NOMO-1 treated with DMSO at 0.1 percent for 48 hours (cell line): ENCODE results near the gene HSP90B1.

Source experiments
- DNase-seq: peaks from one replicate; lab custom pipeline; 2025; ENCODE audit not compliant: unreplicated experiment; lab: John Stamatoyannopoulos, UW

The HSP90B1 gene

GRCh38 chr12:103969391-103969790 is 39.2 kb downstream of the HSP90B1 start:
- no peak for DNase-seq

- DNase-seq: no peak
These were observed 43.7 kb downstream of the HSP90B1 start for GRCh38 chr12:103973909-103974308.

- DNase-seq: no peak
These were observed 45.2 kb downstream of the HSP90B1 start for GRCh38 chr12:103975368-103975767.

DNA sequence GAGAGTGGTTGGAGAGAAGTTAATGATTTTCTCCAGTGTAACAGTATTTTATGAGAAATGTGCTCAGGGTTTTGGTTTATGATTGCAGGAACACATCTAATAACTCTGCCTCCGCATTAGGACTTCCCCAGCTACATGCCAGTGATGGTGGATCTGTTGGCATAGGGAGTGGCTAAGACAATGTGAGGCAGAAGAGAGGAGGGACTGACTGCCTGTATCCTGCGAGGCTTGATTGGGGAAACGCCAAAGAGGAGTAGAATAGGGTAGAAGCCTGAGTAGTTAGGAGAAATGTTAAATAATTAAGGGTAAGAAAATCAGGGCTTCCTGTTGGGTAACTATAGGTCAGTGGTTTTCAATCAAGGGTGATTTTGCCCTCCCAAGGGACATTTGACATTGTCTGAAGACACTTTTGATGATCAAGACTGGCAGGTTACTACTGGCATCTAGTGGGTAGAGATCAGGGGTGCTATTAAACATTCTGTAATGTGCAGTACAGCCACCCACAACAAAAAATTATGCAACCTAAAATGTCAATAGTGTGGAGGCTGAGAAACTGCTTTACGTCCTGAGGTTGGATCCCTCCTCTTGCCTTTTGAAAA is 48.3 kb downstream of the HSP90B1 start:
- no peak for DNase-seq

- DNase-seq: no peak
These were observed 56.6 kb downstream of the HSP90B1 start for GRCh38 chr12:103986829-103987228.

DNA sequence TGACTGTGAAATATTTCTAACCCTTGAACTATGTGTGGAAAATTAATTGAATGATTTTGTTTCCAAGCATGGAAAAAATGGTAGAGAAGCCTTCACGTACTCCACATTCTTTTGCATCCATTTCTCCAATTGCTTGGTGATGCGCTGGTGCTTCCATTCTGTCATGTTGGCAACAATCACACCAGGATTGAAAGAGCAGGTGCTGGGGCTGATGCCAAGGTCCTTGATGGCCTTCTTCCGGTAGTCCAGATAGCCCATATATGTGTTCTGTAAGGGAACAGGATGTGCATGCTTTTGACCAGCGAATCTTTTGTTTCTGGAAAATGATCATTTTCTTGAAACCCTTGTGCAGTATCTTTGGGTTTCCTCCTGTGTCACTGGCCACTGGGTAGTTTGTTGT is 64.0 kb downstream of the HSP90B1 start:
- DNase-seq: no peak

- DNase-seq: no peak
These were observed 66.4 kb downstream of the HSP90B1 start for GRCh38 chr12:103996595-103996994.

- DNase-seq: no peak
These were observed 67.2 kb downstream of the HSP90B1 start for GRCh38 chr12:103997286-103997900.
